Liver (tissue), 9 donors: ENCODE data around the gene DCXR. TPM values are rescaled to one million over a fixed set of nuclear protein-coding genes. Genes with fewer than 3 reads are reported as not detected.

ENCODE experiments used
- DNase-seq: peaks from one replicate; pipeline ENCODE4 v3.0.0-alpha.2; 2017; ENCODE audit warnings: low spot score
- H3K27ac ChIP-seq, 2 donors: one replicate each; pipeline ENCODE4 v1.7.0; 2013; ENCODE audit warnings: inconsistent platforms in 2 of 2, low read length in 2 of 2, control low read depth in 1 of 2, low read depth in 1 of 2, mild to moderate bottlenecking in 1 of 2
- H3K27me3 ChIP-seq, 4 donors: one replicate each; pipeline versions ENCODE4 v1.6.1 to v1.7.0; 2013; ENCODE audit warnings: low read length in 3 of 4, inconsistent platforms in 1 of 4, mild to moderate bottlenecking in 1 of 4, moderate library complexity in 1 of 4; ENCODE audit not compliant: control insufficient read depth in 4 of 4, insufficient read depth in 4 of 4
- H3K36me3 ChIP-seq, 4 donors: one replicate each; pipeline versions ENCODE4 v1.6.1 to v1.7.0; 2013; ENCODE audit warnings: low read length in 3 of 4, mild to moderate bottlenecking in 3 of 4, low read depth in 1 of 4, moderate library complexity in 1 of 4; ENCODE audit not compliant: control insufficient read depth in 4 of 4, insufficient read depth in 3 of 4
- H3K4me1 ChIP-seq, 4 donors: one replicate each; pipeline versions ENCODE4 v1.6.1 to v1.7.0; 2013; ENCODE audit warnings: low read length in 3 of 4, mild to moderate bottlenecking in 3 of 4, moderate library complexity in 1 of 4; ENCODE audit not compliant: control insufficient read depth in 4 of 4, insufficient read depth in 4 of 4
- H3K4me3 ChIP-seq, 3 donors: one replicate each; pipeline versions ENCODE4 v1.6.1 to v1.7.0; 2013; ENCODE audit warnings: low read length in 3 of 3, control low read depth in 1 of 3, low read depth in 1 of 3, mild to moderate bottlenecking in 1 of 3
- H3K9ac ChIP-seq, 2 donors: one replicate each; pipeline ENCODE4 v1.7.0; 2013; ENCODE audit warnings: low read length in 2 of 2, mild to moderate bottlenecking in 2 of 2, moderate library complexity in 2 of 2, control low read depth in 1 of 2, low read depth in 1 of 2
- H3K9me3 ChIP-seq, 4 donors: one replicate each; pipeline versions ENCODE4 v1.6.1 to v1.7.0; 2013; ENCODE audit warnings: low read length in 3 of 4; ENCODE audit not compliant: control insufficient read depth in 4 of 4
- EGR1 ChIP-seq, 2 donors: IDR thresholded peaks; 2 replicates each; pipeline ENCODE4 v1.6.1; 2016 to 2018; ENCODE audit warnings: antibody characterized with exemption in 2 of 2, low read depth in 2 of 2
- FOXA1 ChIP-seq: IDR thresholded peaks from 2 replicates; pipeline ENCODE4 v1.6.1; 2016; ENCODE audit warnings: antibody characterized with exemption
- FOXA2 ChIP-seq: IDR thresholded peaks from 2 replicates; pipeline ENCODE4 v1.6.1; 2016; ENCODE audit warnings: antibody characterized with exemption
- GABPA ChIP-seq, 2 donors: IDR thresholded peaks in 1 of 2; conservative IDR thresholded peaks in 1 of 2; 2 replicates each; pipeline ENCODE4 v1.6.1; 2016; ENCODE audit warnings: antibody characterized with exemption in 2 of 2, mild to moderate bottlenecking in 1 of 2, moderate library complexity in 1 of 2
- HNF4A ChIP-seq, 2 donors: conservative IDR thresholded peaks; 2 replicates each; pipeline ENCODE4 v1.6.1; 2016; ENCODE audit warnings: antibody characterized with exemption in 2 of 2, mild to moderate bottlenecking in 2 of 2
- HNF4G ChIP-seq: IDR thresholded peaks from 2 replicates; pipeline ENCODE4 v1.6.1; 2016; ENCODE audit warnings: antibody characterized with exemption
- JUND ChIP-seq, 2 donors: IDR thresholded peaks; 2 replicates each; pipeline ENCODE4 v1.6.1; 2016; ENCODE audit warnings: antibody characterized with exemption in 2 of 2
- NR2F2 ChIP-seq: IDR thresholded peaks from 2 replicates; pipeline ENCODE4 v1.6.1; 2016; ENCODE audit warnings: antibody characterized with exemption
- RAD21 ChIP-seq, 2 donors: IDR thresholded peaks; 2 replicates each; pipeline ENCODE4 v1.6.1; 2016; ENCODE audit warnings: antibody characterized with exemption in 2 of 2, mild to moderate bottlenecking in 2 of 2
- RXRA ChIP-seq, 2 donors: IDR thresholded peaks; 2 replicates each; pipeline ENCODE4 v1.6.1; 2017 to 2018; ENCODE audit warnings: antibody characterized with exemption in 2 of 2, mild to moderate bottlenecking in 1 of 2
- SP1 ChIP-seq: IDR thresholded peaks from 2 replicates; pipeline ENCODE4 v1.6.1; 2018; ENCODE audit warnings: antibody characterized with exemption, mild to moderate bottlenecking
- TAF1 ChIP-seq: conservative IDR thresholded peaks from 2 replicates; pipeline ENCODE4 v1.6.1; 2016; ENCODE audit warnings: antibody characterized with exemption, mild to moderate bottlenecking
- YY1 ChIP-seq: IDR thresholded peaks from 2 replicates; pipeline ENCODE4 v1.6.1; 2016; ENCODE audit warnings: antibody characterized with exemption, mild to moderate bottlenecking
- ZBTB33 ChIP-seq: IDR thresholded peaks from 2 replicates; pipeline ENCODE4 v1.6.1; 2016; ENCODE audit warnings: antibody characterized with exemption
- WGBS: extraction: QIAGEN DNeasy Blood & Tissue Kit; methylation state at CpG from one replicate; pipeline ENCODE4 v1.1.7; 2013; 5-methylcytosine and 5-hydroxymethylcytosine counted together
- polyA plus RNA-seq, 2 donors: library from polyadenylated mRNA; stranded (reverse) in 1 of 2; unstranded in 1 of 2; fragments of 200-250 nt in 1 of 2; fragments of >200 nt in 1 of 2; fragmentation: Nextera tagmentation in 1 of 2; extraction: Ambion mirVana in 1 of 2; gene quantifications; one replicate each; pipeline versions ENCODE4 v1.2.1 to v1.2.3, GENCODE V29; 2013 to 2015
- total RNA-seq, 2 donors: library from RNA; depleted of rRNA; stranded (reverse); fragments of >200 nt; gene quantifications; one replicate each; pipeline ENCODE4 v1.2.3, GENCODE V29; 2014
- TF ChIP-seq, protein P1 (sequence below): fragments of 150-350 bp; IDR thresholded peaks from 2 replicates; pipeline ENCODE4 v1.5.1; 2017; ENCODE audit warnings: improper control_type of control experiment, low read depth, low read length; ENCODE audit not compliant: missing input control
- TF ChIP-seq, protein P2 (sequence below): IDR thresholded peaks from 2 replicates; pipeline ENCODE4 v1.6.1; 2016; ENCODE audit warnings: antibody characterized with exemption
- TF ChIP-seq, protein P3 (sequence below): IDR thresholded peaks from 2 replicates; pipeline ENCODE4 v1.6.1; 2016; ENCODE audit warnings: antibody characterized with exemption
- TF ChIP-seq, protein P4 (sequence below): IDR thresholded peaks from 2 replicates; pipeline ENCODE4 v1.6.1; 2016; ENCODE audit warnings: antibody characterized with exemption, mild to moderate bottlenecking
- donor health status: healthy.
- donor health status: healthy.
- donor health status: healthy.
- donor health status: healthy.
- donor health status: healthy.

The DCXR gene
- total and polyA plus RNA-seq, 4 donors: 58.6 to 1,190 (median 585) TPM

- TF ChIP-seq JUND (IDR thresholded peaks at IDR 0.05) (no peak), FOXA1 (no peak), SP1 (no peak)
- TF ChIP-seq, protein P1, sequence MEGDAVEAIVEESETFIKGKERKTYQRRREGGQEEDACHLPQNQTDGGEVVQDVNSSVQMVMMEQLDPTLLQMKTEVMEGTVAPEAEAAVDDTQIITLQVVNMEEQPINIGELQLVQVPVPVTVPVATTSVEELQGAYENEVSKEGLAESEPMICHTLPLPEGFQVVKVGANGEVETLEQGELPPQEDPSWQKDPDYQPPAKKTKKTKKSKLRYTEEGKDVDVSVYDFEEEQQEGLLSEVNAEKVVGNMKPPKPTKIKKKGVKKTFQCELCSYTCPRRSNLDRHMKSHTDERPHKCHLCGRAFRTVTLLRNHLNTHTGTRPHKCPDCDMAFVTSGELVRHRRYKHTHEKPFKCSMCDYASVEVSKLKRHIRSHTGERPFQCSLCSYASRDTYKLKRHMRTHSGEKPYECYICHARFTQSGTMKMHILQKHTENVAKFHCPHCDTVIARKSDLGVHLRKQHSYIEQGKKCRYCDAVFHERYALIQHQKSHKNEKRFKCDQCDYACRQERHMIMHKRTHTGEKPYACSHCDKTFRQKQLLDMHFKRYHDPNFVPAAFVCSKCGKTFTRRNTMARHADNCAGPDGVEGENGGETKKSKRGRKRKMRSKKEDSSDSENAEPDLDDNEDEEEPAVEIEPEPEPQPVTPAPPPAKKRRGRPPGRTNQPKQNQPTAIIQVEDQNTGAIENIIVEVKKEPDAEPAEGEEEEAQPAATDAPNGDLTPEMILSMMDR: no peak
- TF ChIP-seq, protein P2, sequence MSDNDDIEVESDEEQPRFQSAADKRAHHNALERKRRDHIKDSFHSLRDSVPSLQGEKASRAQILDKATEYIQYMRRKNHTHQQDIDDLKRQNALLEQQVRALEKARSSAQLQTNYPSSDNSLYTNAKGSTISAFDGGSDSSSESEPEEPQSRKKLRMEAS: no peak
Measured at GRCh38 chr17:82016061-82016874, 21.2 kb downstream of the DCXR start (continued).

DNA sequence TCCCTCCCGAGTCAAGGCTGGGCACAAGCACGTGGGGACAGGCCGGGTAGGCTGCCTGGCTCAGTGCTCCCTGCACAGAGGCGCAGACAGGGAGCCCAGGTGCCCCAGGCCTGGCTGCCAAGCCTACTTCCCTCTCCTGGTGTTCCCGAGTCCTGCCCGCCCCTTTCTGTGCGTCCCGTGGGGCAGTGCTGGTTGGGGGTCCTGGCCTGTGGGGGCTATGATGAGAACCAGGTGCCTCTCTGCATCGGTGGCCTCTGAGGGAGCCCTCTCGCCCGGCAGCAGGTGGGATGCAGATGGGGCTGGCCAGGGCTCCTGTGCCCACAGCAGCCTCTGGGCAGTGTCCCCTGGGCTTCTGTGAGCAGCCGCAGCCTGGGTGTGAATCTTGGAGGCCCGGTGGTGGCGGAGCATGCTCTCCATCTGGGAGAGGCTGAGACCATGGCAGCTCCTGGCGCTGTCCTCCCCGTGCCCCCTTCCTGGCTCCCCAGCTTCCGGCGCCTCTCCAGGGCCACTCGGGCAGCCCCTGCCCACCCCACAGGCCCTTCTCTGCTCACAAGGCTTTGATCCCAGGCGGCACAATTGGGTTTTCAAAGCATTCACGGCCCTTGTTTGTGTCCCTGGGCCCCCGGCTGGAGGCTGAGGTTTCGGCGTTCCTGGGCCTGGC is 22.1 kb downstream of the DCXR start:
- peaks cover 0 to 13% (median 5%) of the 10 kb centered on the region in 4 donors for H3K4me1 ChIP-seq

More for the DNA sequence above, 22.1 kb downstream of the DCXR start:
- Histone ChIP-seq H3K9ac (no peak overlapping the region), H3K27ac (no peak overlapping the region), H3K9me3 (no peaks in the 10 kb centered on the region), H3K27me3 (no peaks in the 10 kb centered on the region), H3K4me3 (no peak overlapping the region), H3K36me3 (peaks cover 0 to 7% (median 3%) of the 10 kb centered on the region in 4 donors)
- no peak for DNase-seq
- 90% methylated on average over 24 of the region's 24 CpGs for WGBS
- TF ChIP-seq EGR1 (IDR thresholded peaks at IDR 0.05; ENCODE audit: low read depth in 2 of 2) (no peak), SP1 (no peak), RAD21 (IDR thresholded peaks at IDR 0.05) (no peak), ZBTB33 (no peak), HNF4A (conservative IDR thresholded peaks at IDR 0.05) (no peak), YY1 (no peak), FOXA1 (no peak), HNF4G (no peak), NR2F2 (no peak), FOXA2 (no peak), JUND (IDR thresholded peaks at IDR 0.05) (no peak), GABPA (IDR thresholded peaks at IDR 0.05 in 1 of 2, conservative IDR thresholded peaks at IDR 0.05 in 1 of 2) (no peak), RXRA (IDR thresholded peaks at IDR 0.05) (no peak), TAF1 (no peak)
- TF ChIP-seq, protein P2: no peak
- TF ChIP-seq, protein P3, sequence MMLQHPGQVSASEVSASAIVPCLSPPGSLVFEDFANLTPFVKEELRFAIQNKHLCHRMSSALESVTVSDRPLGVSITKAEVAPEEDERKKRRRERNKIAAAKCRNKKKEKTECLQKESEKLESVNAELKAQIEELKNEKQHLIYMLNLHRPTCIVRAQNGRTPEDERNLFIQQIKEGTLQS: no peak
- TF ChIP-seq, protein P4, sequence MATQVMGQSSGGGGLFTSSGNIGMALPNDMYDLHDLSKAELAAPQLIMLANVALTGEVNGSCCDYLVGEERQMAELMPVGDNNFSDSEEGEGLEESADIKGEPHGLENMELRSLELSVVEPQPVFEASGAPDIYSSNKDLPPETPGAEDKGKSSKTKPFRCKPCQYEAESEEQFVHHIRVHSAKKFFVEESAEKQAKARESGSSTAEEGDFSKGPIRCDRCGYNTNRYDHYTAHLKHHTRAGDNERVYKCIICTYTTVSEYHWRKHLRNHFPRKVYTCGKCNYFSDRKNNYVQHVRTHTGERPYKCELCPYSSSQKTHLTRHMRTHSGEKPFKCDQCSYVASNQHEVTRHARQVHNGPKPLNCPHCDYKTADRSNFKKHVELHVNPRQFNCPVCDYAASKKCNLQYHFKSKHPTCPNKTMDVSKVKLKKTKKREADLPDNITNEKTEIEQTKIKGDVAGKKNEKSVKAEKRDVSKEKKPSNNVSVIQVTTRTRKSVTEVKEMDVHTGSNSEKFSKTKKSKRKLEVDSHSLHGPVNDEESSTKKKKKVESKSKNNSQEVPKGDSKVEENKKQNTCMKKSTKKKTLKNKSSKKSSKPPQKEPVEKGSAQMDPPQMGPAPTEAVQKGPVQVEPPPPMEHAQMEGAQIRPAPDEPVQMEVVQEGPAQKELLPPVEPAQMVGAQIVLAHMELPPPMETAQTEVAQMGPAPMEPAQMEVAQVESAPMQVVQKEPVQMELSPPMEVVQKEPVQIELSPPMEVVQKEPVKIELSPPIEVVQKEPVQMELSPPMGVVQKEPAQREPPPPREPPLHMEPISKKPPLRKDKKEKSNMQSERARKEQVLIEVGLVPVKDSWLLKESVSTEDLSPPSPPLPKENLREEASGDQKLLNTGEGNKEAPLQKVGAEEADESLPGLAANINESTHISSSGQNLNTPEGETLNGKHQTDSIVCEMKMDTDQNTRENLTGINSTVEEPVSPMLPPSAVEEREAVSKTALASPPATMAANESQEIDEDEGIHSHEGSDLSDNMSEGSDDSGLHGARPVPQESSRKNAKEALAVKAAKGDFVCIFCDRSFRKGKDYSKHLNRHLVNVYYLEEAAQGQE: no peak
- TF ChIP-seq, protein P1: no peak
